ENCODE data around the gene SCAMP2. TPM values are rescaled to one million over a fixed set of nuclear protein-coding genes. Genes with fewer than 3 reads are reported as not detected.
"Not testable (repeated sequence)": the region's sequence is repeated elsewhere in the genome, so short reads cannot be mapped to it uniquely, and the experiment has no call there.

SCAMP2 gene
- polyA plus RNA-seq, 1 experiment, result 116 TPM

DNA sequence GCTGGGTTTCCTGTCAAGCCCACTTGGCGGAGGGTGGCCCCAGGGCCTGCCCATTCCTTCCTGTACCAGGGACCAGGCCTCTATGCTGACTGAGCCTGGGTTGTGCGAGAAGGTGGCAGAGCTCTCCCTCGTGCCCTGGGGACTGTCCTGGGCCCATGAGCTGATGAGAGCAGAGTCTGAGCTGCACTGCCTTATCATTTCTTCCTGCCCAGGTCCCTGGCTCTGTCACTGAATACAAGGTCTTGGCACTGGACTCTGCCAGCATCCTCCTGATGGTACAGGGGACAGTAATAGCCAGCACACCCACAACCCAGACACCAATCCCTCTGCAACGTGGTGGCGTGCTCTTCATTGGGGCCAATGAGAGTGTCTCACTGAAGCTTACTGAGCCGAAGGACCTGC, 24.1 kb upstream of the SCAMP2 start:
- ChIA-PET CTCF (interaction anchor here (1.0 kb wide), 1 partner anchor 53 kb away, joined by 3 read pairs; no protein-coding TSS in a partner anchor), POLR2A (interaction anchor here (2.1 kb wide), 1 partner anchor 9 kb away, joined by 7 read pairs; the partner anchor contains the start of gene FAM219B)
- H3K27ac ChIP-seq (ENCODE audit: low read depth, low read length), result no peak overlapping the region
- DNase-seq (ENCODE audit: low read depth, low spot score), result no peak
- no peaks in the 10 kb centered on the region for H3K27me3 ChIP-seq (ENCODE audit: control insufficient read depth, insufficient read depth, low read length)
- H3K9me3 ChIP-seq (ENCODE audit: control insufficient read depth, insufficient read depth, low read length), result no peaks in the 10 kb centered on the region
- no peak overlapping the region for H3K4me3 ChIP-seq (ENCODE audit: low read depth, low read length)
- TF ChIP-seq, protein P1, sequence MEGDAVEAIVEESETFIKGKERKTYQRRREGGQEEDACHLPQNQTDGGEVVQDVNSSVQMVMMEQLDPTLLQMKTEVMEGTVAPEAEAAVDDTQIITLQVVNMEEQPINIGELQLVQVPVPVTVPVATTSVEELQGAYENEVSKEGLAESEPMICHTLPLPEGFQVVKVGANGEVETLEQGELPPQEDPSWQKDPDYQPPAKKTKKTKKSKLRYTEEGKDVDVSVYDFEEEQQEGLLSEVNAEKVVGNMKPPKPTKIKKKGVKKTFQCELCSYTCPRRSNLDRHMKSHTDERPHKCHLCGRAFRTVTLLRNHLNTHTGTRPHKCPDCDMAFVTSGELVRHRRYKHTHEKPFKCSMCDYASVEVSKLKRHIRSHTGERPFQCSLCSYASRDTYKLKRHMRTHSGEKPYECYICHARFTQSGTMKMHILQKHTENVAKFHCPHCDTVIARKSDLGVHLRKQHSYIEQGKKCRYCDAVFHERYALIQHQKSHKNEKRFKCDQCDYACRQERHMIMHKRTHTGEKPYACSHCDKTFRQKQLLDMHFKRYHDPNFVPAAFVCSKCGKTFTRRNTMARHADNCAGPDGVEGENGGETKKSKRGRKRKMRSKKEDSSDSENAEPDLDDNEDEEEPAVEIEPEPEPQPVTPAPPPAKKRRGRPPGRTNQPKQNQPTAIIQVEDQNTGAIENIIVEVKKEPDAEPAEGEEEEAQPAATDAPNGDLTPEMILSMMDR (IDR thresholded peaks at IDR 0.05; ENCODE audit: low read depth, low read length), result no peak

DNA sequence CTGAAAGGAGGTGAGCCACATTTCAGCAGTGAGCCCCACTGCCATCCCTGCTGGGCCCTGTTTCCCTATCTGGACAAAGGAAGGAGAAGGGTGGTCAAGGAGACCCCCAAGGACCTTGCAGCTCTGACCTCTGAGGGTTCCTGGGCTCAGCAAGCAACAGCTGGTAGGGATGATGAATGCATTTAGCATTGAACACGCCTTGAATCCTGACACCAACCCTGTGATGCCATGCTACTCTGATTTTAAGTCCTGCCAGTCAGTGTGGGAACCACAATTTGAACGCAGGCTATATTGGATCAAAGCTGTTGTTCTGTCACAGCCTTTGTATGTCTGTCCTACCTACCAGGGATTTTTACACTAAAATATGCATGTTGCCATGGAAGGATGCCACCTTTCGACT, 23.2 kb upstream of the SCAMP2 start:
- TF ChIP-seq, protein P1 (IDR thresholded peaks at IDR 0.05; ENCODE audit: low read depth, low read length), result no peak
- no peak for DNase-seq (ENCODE audit: low read depth, low spot score)
- Histone ChIP-seq H3K27ac (ENCODE audit: low read depth, low read length) (no peak overlapping the region), H3K27me3 (ENCODE audit: control insufficient read depth, insufficient read depth, low read length) (no peaks in the 10 kb centered on the region), H3K9me3 (ENCODE audit: control insufficient read depth, insufficient read depth, low read length) (no peaks in the 10 kb centered on the region), H3K4me3 (ENCODE audit: low read depth, low read length) (no peak overlapping the region)
- ChIA-PET CTCF (no interaction called here), POLR2A (interaction anchor here (1.4 kb wide), 1 partner anchor 26 kb away, joined by 4 read pairs; no protein-coding TSS in a partner anchor)

DNA sequence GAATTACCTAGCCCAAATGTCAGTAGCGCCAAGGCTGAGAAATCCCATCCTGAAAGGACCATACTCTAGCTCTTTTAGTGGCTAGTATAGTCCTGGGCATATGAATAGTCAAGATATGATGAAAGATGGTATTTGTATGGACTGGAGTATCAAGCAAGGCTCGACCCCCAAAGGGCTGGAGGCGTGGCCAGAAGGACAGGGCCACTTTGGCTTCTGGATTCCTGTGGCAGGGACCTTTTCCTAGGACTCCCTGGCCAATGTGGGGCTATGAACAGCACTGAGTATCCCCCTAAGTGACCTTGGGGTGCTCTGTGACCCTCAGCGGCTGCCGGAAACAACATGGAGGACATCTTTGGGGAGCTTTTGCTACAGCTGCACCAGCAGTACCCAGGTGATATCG, 22.7 kb upstream of the SCAMP2 start:
- Histone ChIP-seq H3K4me3 (ENCODE audit: low read depth, low read length) (no peak overlapping the region), H3K27me3 (ENCODE audit: control insufficient read depth, insufficient read depth, low read length) (no peaks in the 10 kb centered on the region), H3K27ac (ENCODE audit: low read depth, low read length) (no peak overlapping the region), H3K9me3 (ENCODE audit: control insufficient read depth, insufficient read depth, low read length) (no peaks in the 10 kb centered on the region)
- ChIA-PET POLR2A (interaction anchor here (1.4 kb wide), 1 partner anchor 26 kb away, joined by 4 read pairs; no protein-coding TSS in a partner anchor), CTCF (no interaction called here)
- DNase-seq (ENCODE audit: low read depth, low spot score), result no peak
- TF ChIP-seq, protein P1 (IDR thresholded peaks at IDR 0.05; ENCODE audit: low read depth, low read length), result no peak

GRCh38 chr15:74894383-74894782, 21.2 kb upstream of the SCAMP2 start:
- DNase-seq (ENCODE audit: low read depth, low spot score); H3K27ac ChIP-seq (ENCODE audit: low read depth, low read length); H3K9me3 ChIP-seq (ENCODE audit: control insufficient read depth, insufficient read depth, low read length); H3K27me3 ChIP-seq (ENCODE audit: control insufficient read depth, insufficient read depth, low read length); H3K4me3 ChIP-seq (ENCODE audit: low read depth, low read length); CTCF ChIA-PET: not testable (repeated sequence)
- POLR2A ChIA-PET, result interaction anchor here (1.1 kb wide), 1 partner anchor 12 kb away, joined by 3 read pairs; no protein-coding TSS in a partner anchor

- Histone ChIP-seq H3K27ac (ENCODE audit: low read depth, low read length) (no peak overlapping the region), H3K27me3 (ENCODE audit: control insufficient read depth, insufficient read depth, low read length) (no peaks in the 10 kb centered on the region), H3K4me3 (ENCODE audit: low read depth, low read length) (no peak overlapping the region), H3K9me3 (ENCODE audit: control insufficient read depth, insufficient read depth, low read length) (no peaks in the 10 kb centered on the region; the same call in 1 of the 2 replicates)
- no peak for DNase-seq (ENCODE audit: low read depth, low spot score)
- TF ChIP-seq, protein P1 (IDR thresholded peaks at IDR 0.05; ENCODE audit: low read depth, low read length), result no peak
- ChIA-PET POLR2A (interaction anchor here (0.6 to 1.1 kb wide), 3 partner anchors 12 to 102 kb away, joined by 3 to 4 read pairs (median 4); partner anchors contain the start of gene SCAMP5), CTCF (interaction anchor here (5.7 kb wide), 1 partner anchor 8 kb away, joined by 61 read pairs; no protein-coding TSS in a partner anchor)
Measured at GRCh38 chr15:74893627-74894026, 20.5 kb upstream of the SCAMP2 start.

All from AG04450 (cell line).